ENCODE results near the gene GPBAR1. TPM values are rescaled to one million over a fixed set of nuclear protein-coding genes. Genes with fewer than 3 reads are reported as not detected.

The GPBAR1 gene
- total RNA-seq, 1 experiment from 2014 or later: 0.16 TPM

GRCh38 chr2:218282173-218282991 is 21.6 kb downstream of the GPBAR1 start:
- intact Hi-C loops (cut with micrococcal nuclease): no loop called here

GRCh38 chr2:218284106-218284811 is 23.4 kb downstream of the GPBAR1 start:
- BruUV-seq (replicated peaks): no TSS peak
- Mint-ChIP-seq H3K9me3 (ENCODE audit: unreplicated experiment) (no peaks in the 10 kb centered on the region), H3K4me3 (ENCODE audit: unreplicated experiment) (peak overlapping the region; percentile 80), H3K36me3 (ENCODE audit: insufficient read depth, unreplicated experiment) (peaks cover 63% of the 10 kb centered on the region), H3K27me3 (ENCODE audit: insufficient read depth, unreplicated experiment) (no peaks in the 10 kb centered on the region), H3K27ac (ENCODE audit: low read depth, unreplicated experiment) (peak overlapping the region; percentile 70), H3K4me1 (ENCODE audit: insufficient read depth, unreplicated experiment) (peaks cover 51% of the 10 kb centered on the region)
- ChIA-PET CTCF (interaction anchor here (0.6 to 7.3 kb wide), 8 partner anchors 8 to 110 kb away, joined by 3 to 160 read pairs (median 6); partner anchors contain the start of genes AAMP, CATIP, PNKD and TMBIM1), POLR2A (interaction anchor here (1.4 to 11.8 kb wide), 7 partner anchors 11 to 116 kb away, joined by 4 to 390 read pairs (median 22); partner anchors contain the start of genes AAMP, CTDSP1 and PNKD)
- DNase-seq (ENCODE audit: unreplicated experiment): peak; percentile 84
- no peak for TF ChIP-seq CTCF (IDR thresholded peaks at IDR 0.05; ENCODE audit: unreplicated experiment)
- intact Hi-C loops (cut with micrococcal nuclease): loop anchor here (1.0 kb wide), 1 partner anchor 12 kb away; no protein-coding TSS in a partner anchor

More at GRCh38 chr2:218282173-218282991, 21.6 kb downstream of the GPBAR1 start:
- peak overlapping the region; percentile 78 for H3K27ac Mint-ChIP-seq (ENCODE audit: low read depth, unreplicated experiment)
- BruUV-seq (replicated peaks): no TSS peak
- H3K36me3 Mint-ChIP-seq (ENCODE audit: insufficient read depth, unreplicated experiment): peaks cover 70% of the 10 kb centered on the region
- no peaks in the 10 kb centered on the region for H3K9me3 Mint-ChIP-seq (ENCODE audit: unreplicated experiment)
- no peak for DNase-seq (ENCODE audit: unreplicated experiment)
- ChIA-PET POLR2A (interaction anchor here (0.7 to 11.8 kb wide), 5 partner anchors 9 to 115 kb away, joined by 3 to 390 read pairs (median 6); partner anchors contain the start of genes AAMP and PNKD), CTCF (interaction anchor here (0.6 to 7.3 kb wide), 4 partner anchors 9 to 124 kb away, joined by 3 to 160 read pairs (median 4); partner anchors contain the start of genes AAMP and PNKD)
- peaks cover 43% of the 10 kb centered on the region for H3K4me1 Mint-ChIP-seq (ENCODE audit: insufficient read depth, unreplicated experiment)
- no peak for TF ChIP-seq CTCF (IDR thresholded peaks at IDR 0.05; ENCODE audit: unreplicated experiment)
- H3K27me3 Mint-ChIP-seq (ENCODE audit: insufficient read depth, unreplicated experiment): no peaks in the 10 kb centered on the region
- H3K4me3 Mint-ChIP-seq (ENCODE audit: unreplicated experiment): peak overlapping the region; percentile 19

GRCh38 chr2:218285604-218286003 is 24.8 kb downstream of the GPBAR1 start:
- POLR2A ChIA-PET: interaction anchor here (1.2 to 11.8 kb wide), 11 partner anchors 10 to 921 kb away, joined by 3 to 390 read pairs (median 22); partner anchors contain the start of genes AAMP, ARPC2, CTDSP1 and PNKD
- peaks cover 58% of the 10 kb centered on the region for H3K4me1 Mint-ChIP-seq (ENCODE audit: insufficient read depth, unreplicated experiment)
- no peak for TF ChIP-seq CTCF (IDR thresholded peaks at IDR 0.05; ENCODE audit: unreplicated experiment)
- peak overlapping the region; percentile 80 for H3K4me3 Mint-ChIP-seq (ENCODE audit: unreplicated experiment)
- H3K27me3 Mint-ChIP-seq (ENCODE audit: insufficient read depth, unreplicated experiment): no peaks in the 10 kb centered on the region
- peak overlapping the region; percentile 99 for H3K27ac Mint-ChIP-seq (ENCODE audit: low read depth, unreplicated experiment)
- CTCF ChIA-PET: interaction anchor here (0.6 to 7.3 kb wide), 8 partner anchors 12 to 181 kb away, joined by 3 to 160 read pairs (median 4); partner anchors contain the start of genes AAMP, CATIP and PNKD
- BruUV-seq (replicated peaks): no TSS peak
- H3K9me3 Mint-ChIP-seq (ENCODE audit: unreplicated experiment): no peaks in the 10 kb centered on the region
- peaks cover 52% of the 10 kb centered on the region for H3K36me3 Mint-ChIP-seq (ENCODE audit: insufficient read depth, unreplicated experiment)
- peak; percentile 87 for DNase-seq (ENCODE audit: unreplicated experiment)
- intact Hi-C loops (cut with micrococcal nuclease): no loop called here

All from MCF 10A (cell line).